HG02588 (cell line): ENCODE measurements around the gene SLC25A25.
"Not testable (repeated sequence)": the region's sequence is repeated elsewhere in the genome, so short reads cannot be mapped to it uniquely, and the experiment has no call there.

Experiments
- ATAC-seq: cut with Tn5 transposase; IDR thresholded peaks from one replicate; pipeline ENCODE4 v1.9.1; 2021; ENCODE audit warnings: mild to moderate bottlenecking, moderate library complexity; ENCODE audit not compliant: unreplicated experiment

Gene SLC25A25

GRCh38 chr9:128067645-128068385 lies at the start of gene SLC25A25:
TSS of gene SLC25A25 (plus strand) at chr9:128068232. CDS start at chr9:128068320, 88 bp downstream.
- peak; percentile 67 for ATAC-seq

GRCh38 chr9:128020692-128021091 lies 47.3 kb upstream of the SLC25A25 start:
- no peak for ATAC-seq

GRCh38 chr9:128021098-128021497 lies 46.9 kb upstream of the SLC25A25 start:
- ATAC-seq, result no peak

GRCh38 chr9:128022886-128023285 lies 45.1 kb upstream of the SLC25A25 start:
- no peak for ATAC-seq

- ATAC-seq, result not testable (repeated sequence)
Measured at GRCh38 chr9:128023671-128024070, 44.4 kb upstream of the SLC25A25 start.

- ATAC-seq, result no peak
Measured at GRCh38 chr9:128024761-128025308, 43.2 kb upstream of the SLC25A25 start.

- no peak for ATAC-seq
Measured at GRCh38 chr9:128025736-128026135, 42.3 kb upstream of the SLC25A25 start.

- no peak for ATAC-seq
Measured at GRCh38 chr9:128026255-128026772, 41.7 kb upstream of the SLC25A25 start.

- no peak for ATAC-seq
Measured at GRCh38 chr9:128026773-128027541, 41.1 kb upstream of the SLC25A25 start.

- ATAC-seq, result no peak
Measured at GRCh38 chr9:128027705-128028104, 40.3 kb upstream of the SLC25A25 start.

- no peak for ATAC-seq
Measured at GRCh38 chr9:128033609-128034008, 34.4 kb upstream of the SLC25A25 start.

GRCh38 chr9:128034821-128035652 lies 33.0 kb upstream of the SLC25A25 start:
- no peak for ATAC-seq

- not testable (repeated sequence) for ATAC-seq
Measured at GRCh38 chr9:128036522-128036921, 31.5 kb upstream of the SLC25A25 start.

GRCh38 chr9:128040783-128041182 lies 27.2 kb upstream of the SLC25A25 start:
- not testable (repeated sequence) for ATAC-seq

GRCh38 chr9:128042043-128042442 lies 26.0 kb upstream of the SLC25A25 start:
- ATAC-seq, result no peak

- ATAC-seq, result no peak
Measured at GRCh38 chr9:128043467-128043868, 24.6 kb upstream of the SLC25A25 start.

GRCh38 chr9:128045409-128045808 lies 22.6 kb upstream of the SLC25A25 start:
- not testable (repeated sequence) for ATAC-seq

GRCh38 chr9:128045831-128046230 lies 22.2 kb upstream of the SLC25A25 start:
- ATAC-seq, result no peak

- ATAC-seq, result no peak
Measured at GRCh38 chr9:128047231-128047630, 20.8 kb upstream of the SLC25A25 start.

- ATAC-seq, result no peak
Measured at GRCh38 chr9:128048663-128049062, 19.4 kb upstream of the SLC25A25 start.

GRCh38 chr9:128049843-128050242 lies 18.2 kb upstream of the SLC25A25 start:
- ATAC-seq, result no peak
